Measurements from ENCODE around the gene SBDS. TPM values are rescaled to one million over a fixed set of nuclear protein-coding genes. Genes with fewer than 3 reads are reported as not detected.

SBDS gene
- total RNA-seq, 1 donor from 2014 or later: 104 TPM

DNA sequence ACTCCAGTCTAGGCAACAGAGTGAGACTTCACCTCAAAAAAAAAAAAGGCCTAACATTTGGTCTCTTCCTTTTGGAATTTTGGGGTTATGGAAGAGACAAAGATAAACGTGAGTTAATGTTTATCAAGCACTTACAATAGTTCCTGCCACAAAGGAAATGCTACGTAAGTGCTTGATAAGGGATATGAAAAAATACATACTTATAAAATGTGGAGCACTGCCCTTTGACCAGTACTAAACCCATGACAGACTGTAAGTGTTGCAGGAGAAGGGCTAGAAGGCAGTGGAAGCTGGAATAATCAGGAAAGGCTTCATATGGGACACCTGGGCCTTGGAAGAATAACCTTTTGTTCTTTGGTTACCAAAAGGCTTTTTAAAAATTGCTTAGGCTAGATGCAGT is 48.8 kb downstream of the SBDS start:
- Mint-ChIP-seq H3K4me3 (ENCODE audit: unreplicated experiment) (no peak overlapping the region), H3K27me3 (ENCODE audit: unreplicated experiment) (no peaks in the 10 kb centered on the region), H3K27ac (ENCODE audit: unreplicated experiment) (no peak overlapping the region), H3K36me3 (ENCODE audit: unreplicated experiment) (peaks cover 41% of the 10 kb centered on the region), H3K4me1 (ENCODE audit: unreplicated experiment) (peaks cover under 1% of the 10 kb centered on the region), H3K9me3 (ENCODE audit: unreplicated experiment) (no peaks in the 10 kb centered on the region)
- no peak for DNase-seq (ENCODE audit: extremely low spot score, unreplicated experiment)
- TF ChIP-seq, protein P1, sequence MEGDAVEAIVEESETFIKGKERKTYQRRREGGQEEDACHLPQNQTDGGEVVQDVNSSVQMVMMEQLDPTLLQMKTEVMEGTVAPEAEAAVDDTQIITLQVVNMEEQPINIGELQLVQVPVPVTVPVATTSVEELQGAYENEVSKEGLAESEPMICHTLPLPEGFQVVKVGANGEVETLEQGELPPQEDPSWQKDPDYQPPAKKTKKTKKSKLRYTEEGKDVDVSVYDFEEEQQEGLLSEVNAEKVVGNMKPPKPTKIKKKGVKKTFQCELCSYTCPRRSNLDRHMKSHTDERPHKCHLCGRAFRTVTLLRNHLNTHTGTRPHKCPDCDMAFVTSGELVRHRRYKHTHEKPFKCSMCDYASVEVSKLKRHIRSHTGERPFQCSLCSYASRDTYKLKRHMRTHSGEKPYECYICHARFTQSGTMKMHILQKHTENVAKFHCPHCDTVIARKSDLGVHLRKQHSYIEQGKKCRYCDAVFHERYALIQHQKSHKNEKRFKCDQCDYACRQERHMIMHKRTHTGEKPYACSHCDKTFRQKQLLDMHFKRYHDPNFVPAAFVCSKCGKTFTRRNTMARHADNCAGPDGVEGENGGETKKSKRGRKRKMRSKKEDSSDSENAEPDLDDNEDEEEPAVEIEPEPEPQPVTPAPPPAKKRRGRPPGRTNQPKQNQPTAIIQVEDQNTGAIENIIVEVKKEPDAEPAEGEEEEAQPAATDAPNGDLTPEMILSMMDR (IDR thresholded peaks at IDR 0.05): no peak

DNA sequence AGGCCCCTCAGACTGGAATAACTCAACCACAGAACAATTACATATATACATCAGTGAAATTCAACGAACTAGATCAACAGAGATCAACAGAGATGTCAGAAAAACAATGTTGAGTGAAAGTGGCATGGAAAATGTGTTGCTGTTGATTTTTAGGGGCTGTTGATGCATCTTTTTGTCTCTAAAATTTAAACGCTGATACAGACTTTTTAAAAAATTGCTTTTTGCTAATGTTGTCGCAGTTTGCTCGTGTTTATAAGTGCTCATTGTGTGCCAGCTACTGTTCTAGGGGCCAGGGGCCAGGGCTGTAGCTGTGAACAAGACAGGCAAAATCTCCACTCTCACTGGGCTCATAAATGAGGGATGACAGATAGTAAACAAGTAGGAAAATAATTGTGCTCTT is 56.1 kb downstream of the SBDS start:
- Mint-ChIP-seq H3K27me3 (ENCODE audit: unreplicated experiment) (no peaks in the 10 kb centered on the region), H3K27ac (ENCODE audit: unreplicated experiment) (no peak overlapping the region), H3K4me1 (ENCODE audit: unreplicated experiment) (peaks cover 5% of the 10 kb centered on the region), H3K9me3 (ENCODE audit: unreplicated experiment) (peaks cover 8% of the 10 kb centered on the region), H3K36me3 (ENCODE audit: unreplicated experiment) (peaks cover 10% of the 10 kb centered on the region), H3K4me3 (ENCODE audit: unreplicated experiment) (no peak overlapping the region)
- TF ChIP-seq, protein P1 (IDR thresholded peaks at IDR 0.05): no peak
- DNase-seq (ENCODE audit: extremely low spot score, unreplicated experiment): no peak

DNA sequence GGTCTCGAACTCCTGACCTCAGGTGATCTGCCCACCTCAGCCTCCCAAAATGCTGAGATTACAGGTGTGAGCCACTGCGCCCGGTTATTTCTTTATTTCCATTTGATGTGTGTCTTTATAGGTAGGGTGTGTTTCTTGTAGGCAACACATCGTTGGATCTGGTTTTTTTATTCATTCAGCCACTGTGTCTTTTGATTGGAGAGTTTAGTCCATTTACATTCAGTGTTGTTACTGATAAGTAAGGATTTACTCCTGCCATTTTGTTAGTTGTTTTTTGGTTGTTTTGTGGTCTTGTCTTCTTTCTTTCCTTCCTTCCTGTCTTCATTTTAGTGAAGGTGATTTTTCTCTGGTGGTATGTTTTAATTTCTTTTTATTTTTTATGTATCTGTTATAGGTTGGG is 57.4 kb downstream of the SBDS start:
- H3K4me3 Mint-ChIP-seq (ENCODE audit: unreplicated experiment): no peak overlapping the region
- H3K36me3 Mint-ChIP-seq (ENCODE audit: unreplicated experiment): peaks cover 7% of the 10 kb centered on the region
- no peaks in the 10 kb centered on the region for H3K27me3 Mint-ChIP-seq (ENCODE audit: unreplicated experiment)
- no peak overlapping the region for H3K27ac Mint-ChIP-seq (ENCODE audit: unreplicated experiment)
- H3K9me3 Mint-ChIP-seq (ENCODE audit: unreplicated experiment): peaks cover 8% of the 10 kb centered on the region
- DNase-seq (ENCODE audit: extremely low spot score, unreplicated experiment): no peak
- peaks cover 10% of the 10 kb centered on the region for H3K4me1 Mint-ChIP-seq (ENCODE audit: unreplicated experiment)
- TF ChIP-seq, protein P1 (IDR thresholded peaks at IDR 0.05): no peak

Other genes starting within 250 kb of the SBDS start
- gene TMEM248, start 74.4 kb downstream of the SBDS start, total RNA-seq: 101 and 104 TPM in 2 replicates
- 16.3 and 17.2 TPM in 2 replicates for gene TYW1, start 1.2 kb upstream of the SBDS start, total RNA-seq